GDM1 (cell line): ENCODE results near the gene KCNK16.
A peak's percentile ranks its signal among the peaks of the same experiment; 100 is the strongest.

Source experiments
- DNase-seq: peaks from one replicate; lab custom pipeline; 2025; lab: John Stamatoyannopoulos, UW

The KCNK16 gene

DNA sequence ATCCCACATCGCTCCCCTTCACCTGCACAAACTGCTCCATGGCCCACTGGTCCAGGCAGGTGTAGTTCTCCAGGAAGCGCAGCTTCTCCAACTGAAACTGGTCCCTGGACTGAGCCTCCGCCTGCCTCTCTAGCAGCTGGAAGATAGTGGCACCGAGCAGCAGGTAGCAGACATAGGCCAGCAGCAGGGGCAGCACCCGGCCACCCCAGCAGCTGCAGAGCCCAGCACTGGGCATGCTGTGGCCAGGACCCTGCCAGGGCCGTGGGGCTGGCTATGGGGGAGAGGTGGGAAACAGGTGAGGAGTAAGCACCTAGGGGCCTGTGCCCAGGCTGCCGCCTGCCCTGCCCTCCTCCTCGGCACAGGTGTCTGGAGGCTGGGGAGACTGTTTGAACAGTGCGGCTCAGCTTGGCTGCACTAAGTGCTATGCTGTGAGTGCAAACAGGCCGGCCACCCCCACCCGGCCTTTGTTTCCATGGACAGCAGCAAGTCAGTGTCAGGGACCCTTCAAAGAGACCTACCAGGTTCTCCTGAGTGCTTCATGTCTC is at the start of gene KCNK16:
KCNK16 (minus strand) TSS at position 397 of the 545 bp plus-strand sequence; CDS start at position 235, 162 bp downstream.
- DNase-seq, result no peak

DNA sequence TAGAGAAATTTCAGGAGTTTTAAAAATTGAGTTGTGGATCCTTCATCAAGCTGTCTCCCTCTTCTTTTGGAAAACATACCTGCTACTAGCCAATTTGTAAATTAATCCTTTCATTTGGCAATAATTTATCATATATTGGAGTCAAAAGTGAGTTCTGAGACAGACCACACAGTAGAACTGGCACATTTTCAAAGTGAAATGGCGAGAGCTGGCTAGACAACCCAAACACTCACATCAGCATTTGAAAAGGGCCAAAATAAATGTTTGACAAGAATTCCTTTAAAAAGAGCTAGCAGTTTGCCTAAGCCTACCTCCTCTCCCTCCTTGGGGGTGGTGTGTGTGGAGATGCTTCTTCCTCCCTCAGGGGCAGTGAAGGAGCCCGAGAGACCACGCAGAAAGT is 47.9 kb upstream of the KCNK16 start:
- no peak for DNase-seq

DNA sequence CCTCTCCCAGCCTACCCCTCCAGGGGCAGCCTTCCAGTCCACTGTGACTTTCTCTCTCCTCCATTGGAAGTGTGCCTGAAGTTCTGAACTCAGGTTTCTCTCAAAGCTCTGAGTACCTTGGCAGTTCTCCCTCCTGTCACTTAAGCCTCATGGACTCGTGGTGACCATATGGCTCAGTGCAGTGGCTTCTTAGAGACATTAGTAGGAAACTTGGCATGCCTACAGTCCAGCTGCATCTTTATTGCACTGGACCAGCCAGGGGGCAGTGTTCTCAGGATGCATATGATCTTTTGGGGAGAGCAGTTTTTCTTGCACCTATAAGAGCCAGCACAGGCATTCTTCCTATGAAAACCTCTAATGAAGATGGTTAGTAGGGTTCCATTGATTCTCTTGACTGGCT is 47.5 kb upstream of the KCNK16 start:
- no peak for DNase-seq

DNA sequence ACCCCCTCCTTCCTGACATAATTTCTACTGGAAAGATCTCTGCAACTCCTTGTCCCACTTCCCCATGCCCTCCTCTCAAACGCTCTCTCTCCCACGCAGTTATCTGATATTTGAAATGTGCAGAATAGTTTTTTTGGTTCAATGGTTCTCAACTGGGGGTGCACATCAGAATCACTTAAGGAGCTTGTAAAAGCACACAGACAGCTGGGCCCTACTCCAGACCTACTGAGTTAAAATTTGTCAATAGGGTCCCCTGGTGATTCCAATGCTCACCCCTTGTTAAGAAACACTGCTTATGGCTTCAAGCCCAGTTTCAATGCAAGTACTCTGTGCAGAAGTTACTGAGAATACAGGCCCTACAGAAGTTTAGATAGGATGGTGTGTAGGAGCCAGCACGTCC is 45.2 kb upstream of the KCNK16 start:
- no peak for DNase-seq

DNA sequence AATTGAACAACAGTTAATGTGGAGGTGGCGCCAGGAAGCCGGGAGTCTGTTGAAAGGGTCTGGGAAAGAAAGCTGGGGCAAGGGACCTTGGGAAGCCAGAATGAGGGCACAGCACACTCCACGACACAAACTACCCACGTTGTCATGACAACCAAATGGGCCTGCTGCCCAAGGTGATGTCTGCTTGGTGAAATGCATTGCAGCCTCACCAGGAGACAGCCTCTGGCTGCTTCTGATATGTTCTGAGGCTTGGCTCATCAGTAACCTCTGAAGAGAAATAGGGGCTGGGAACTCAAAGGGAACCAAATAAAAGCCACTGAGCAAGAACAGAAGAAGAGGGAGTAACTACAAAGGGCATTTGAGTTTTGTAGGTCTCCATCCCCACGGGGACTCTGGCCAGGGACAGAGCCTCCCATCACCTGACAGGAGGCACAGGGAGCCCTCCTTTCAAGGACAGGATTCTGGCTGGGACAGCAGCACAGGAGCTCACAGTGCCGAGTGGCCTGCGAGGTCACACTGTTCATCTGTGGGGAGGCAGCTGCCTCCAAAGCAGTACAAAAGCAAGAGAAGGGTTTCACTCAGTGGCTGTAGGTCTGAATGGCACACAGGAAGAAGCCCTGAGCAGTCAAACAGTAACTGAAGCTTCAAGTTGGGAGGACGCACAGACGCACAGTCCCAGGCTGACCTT is 44.6 kb upstream of the KCNK16 start:
- no peak for DNase-seq

DNA sequence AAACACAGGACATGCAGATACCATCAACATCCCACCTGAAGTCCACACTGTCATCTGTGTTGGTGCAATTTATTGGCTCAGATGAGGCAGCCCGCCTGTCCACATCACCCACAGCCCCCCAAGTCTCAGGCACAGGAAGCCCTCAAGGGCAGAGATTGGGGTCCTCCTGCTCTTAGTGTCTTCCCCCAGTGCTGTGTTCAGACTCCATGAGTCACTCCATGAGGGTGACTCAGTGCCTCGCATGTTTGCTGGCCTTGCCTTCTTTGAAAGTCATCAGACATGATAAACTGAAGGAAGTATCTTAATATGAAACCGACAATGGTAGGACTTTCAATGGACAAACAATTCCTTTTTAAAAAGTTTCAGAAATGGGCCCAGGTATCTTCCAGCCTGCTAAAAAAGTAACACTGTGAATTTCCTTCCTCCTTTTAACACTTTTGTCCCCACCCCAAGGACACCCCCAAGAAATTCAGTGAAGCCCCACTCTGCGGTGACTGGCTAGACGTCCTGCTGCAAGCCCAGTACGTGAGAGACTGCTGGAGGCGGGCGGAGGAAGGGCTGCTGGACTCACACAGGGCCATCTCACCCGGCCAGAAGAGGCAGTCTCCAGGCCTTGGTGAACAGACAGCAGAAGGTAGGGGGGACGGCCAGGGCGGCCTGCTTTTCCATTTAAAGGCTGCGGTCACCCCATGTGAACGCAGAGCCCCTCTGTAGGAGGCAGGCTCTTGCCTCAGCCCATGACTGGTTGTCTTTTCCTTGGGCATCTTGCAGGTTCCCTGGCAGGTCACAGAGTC is 43.0 kb upstream of the KCNK16 start:
- DNase-seq, result no peak

DNA sequence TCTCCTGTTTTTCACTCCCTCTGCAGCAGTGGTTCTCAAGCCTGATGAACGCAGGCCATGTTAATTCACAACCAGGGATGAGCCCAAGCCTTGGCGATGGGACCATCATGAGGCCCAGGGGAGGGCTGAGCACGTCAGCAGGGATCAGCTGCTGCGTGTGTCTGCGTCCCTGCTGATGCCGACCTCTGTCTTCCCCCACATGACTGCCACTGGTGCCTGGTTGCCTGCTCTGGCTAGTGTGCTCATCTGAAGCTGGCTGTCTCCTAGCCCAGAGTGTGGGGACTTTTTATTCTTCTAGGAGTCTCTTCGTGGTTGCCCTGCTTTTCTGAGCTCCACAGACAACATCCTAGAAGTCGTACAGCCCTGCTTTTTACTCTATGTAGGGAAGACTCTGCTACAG is 40.8 kb upstream of the KCNK16 start:
- DNase-seq, result no peak

DNA sequence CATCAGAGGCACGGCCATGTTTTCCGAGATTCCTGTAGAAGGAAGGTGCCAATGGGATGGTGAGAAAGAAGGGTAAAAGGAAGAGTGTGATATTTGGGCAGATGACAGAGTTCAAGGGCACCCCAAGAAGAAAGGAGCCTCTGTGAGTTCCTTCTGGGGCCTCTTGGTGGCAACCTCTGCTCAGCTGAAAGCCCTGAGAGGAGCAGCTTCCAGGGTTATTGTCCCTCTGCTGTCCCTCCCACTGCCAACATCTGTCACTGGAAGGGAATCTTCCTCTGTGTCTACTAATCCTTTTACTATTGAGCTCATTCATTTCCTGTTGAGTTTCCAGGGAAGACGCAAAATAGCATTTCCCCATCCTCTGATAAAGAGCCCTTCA is 40.0 kb upstream of the KCNK16 start:
- DNase-seq, result no peak

DNA sequence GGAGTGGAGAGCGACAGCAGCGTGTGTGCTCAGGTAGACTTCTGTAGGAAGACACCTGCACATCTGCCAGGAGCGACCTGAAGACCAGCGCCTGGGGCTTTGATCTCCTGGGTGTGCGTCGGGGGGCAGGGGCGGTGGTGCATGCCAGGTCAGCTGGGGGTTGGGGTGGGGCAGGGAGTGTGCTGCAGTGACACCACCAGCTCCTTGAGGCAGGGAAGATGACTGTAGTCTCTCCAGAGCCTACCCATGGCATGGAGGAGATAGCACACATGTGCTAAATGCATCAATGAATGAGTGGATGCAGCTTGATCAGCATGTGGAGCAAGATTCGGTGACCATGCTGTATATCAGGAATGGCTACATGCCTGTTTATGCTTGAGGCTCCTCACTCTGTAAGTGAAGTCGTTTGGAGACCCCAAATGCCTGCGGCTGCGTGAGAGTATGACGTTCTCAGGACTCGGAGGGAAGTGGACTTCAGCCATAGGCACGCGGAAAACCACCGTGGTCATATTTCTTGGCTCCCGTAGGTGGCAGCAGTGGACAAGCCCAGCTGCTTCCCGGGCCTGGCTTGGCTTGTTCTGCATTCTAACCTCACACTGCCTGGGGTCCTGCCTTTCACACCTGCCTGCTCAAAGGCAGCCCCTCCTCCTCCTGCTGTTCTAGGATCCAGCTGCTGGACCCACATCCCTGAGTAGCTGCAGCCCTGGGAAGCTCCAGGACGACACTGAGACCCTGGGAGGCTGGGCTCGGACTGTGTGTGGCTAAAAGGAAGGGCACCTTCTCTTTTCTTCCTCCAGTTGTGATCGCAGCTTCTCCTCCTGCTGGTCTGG is 39.4 kb upstream of the KCNK16 start:
- DNase-seq, result peak; percentile 68

DNA sequence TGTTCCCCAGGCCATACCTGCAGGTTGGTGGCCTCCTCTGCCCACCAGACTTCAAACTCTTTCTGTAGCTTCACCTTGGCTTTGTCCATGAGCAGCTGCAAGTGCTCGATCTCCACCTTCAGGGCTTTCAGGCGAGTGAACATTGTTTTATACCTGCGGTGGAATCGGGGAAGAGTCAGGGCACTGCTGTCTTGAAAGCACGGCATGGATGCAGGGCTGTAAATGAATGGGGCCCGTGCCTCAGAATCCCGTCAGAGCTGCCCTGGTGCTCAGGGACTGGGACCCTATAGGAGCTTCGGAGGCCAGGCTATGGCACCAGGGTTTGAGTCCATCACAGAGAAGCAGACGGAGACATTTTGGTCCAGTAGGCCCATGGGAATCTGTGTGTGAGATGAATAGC is 37.9 kb upstream of the KCNK16 start:
- no peak for DNase-seq

DNA sequence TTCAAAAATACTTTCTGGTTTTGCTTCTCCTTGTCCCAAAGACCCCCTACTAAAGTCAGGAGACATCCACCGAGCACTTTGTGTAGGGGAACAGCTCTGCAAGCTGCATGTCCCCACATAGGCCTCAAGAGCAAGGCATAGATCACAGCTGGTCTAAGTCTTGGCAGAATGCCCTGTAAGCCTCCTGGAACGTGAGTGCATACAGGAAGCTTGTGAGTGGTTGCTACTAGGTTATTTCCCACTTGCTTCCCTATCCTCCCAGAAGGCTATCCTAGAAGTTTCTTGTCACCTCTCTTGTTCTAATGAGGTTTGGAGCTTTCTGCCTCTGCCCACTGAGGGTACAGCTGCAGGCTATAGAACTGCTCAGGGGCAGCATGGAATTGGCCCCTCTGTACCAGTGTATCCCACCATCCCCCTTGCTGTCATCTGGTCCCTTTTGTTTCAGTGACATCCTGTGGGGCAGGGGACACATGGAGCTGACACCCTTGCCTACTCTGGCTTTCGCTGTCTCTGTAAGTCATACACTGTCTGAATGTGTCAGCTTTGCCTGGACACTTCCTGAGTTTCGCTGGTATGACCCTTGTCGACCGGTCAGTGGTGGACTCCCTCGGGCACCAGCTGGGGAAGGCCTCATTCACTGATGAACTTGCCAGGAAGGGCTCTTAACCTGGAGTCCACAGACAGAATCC is 35.6 kb upstream of the KCNK16 start:
- DNase-seq, result peak; percentile 36

DNA sequence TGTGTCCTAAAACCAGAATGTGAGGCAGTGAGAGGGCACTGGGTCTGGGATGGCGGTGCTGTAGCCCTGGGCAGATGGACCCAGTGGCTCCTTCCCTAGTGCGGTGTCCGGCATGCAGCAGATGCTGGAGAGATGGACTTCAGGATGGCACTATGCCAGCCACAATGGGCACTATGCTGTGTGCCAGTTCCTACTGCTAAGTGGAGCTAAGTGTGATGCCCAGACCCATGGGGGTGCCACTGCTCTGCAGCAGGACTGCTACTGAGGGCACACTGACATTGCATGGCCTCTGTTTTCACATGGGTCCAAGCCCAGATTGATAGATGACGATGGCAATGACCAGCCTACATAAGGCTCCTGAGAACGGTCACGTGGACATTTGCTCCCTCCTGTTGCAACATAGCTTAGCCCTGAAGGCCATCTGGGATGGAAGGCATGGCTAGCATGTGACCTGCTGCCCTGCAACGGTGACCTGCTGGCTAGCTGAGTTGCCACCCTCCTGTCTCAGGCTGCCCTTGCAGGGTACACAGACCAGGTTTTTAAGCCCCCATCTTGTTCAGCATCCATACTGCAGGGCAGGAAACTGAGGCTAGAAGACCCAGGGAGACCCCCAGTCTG is 31.3 kb upstream of the KCNK16 start:
- DNase-seq, result no peak

DNA sequence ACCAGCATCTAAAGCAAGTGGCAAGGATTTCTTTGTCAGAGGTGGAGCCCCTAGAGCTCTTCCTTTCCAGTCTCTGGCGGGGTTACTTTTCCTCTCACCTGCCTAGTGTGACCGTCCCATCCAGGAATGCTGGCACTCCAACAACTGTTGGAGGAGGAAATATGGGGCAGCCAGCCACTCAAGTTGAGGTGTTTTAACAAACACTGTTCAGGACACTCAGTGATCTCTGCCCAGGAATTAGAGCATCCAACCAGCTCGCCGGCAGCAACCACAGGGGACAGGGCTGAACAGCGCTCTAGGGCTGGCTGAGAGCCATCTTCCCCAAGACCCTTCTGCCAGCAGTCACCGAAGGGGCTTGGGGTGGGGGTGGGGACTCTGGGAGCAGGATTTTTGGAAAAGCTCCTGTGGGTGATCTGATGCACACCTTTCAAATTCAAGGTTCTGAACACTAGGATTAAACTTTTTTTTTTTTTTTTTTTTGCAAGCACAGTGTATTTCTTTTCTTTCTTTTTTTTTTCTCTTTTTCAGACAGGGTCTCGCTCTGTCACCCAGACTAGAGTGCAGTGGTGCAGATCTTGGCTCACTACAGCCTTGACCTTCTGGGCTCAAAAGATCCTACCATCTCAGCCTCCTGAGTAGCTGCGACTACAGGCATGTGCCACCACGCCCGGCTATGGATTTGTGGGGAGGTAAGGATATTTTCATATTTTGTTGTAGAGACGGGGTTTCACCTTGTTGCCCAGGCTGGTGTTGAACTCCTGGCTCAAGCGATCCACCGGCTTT is 28.4 kb upstream of the KCNK16 start:
- DNase-seq, result no peak

DNA sequence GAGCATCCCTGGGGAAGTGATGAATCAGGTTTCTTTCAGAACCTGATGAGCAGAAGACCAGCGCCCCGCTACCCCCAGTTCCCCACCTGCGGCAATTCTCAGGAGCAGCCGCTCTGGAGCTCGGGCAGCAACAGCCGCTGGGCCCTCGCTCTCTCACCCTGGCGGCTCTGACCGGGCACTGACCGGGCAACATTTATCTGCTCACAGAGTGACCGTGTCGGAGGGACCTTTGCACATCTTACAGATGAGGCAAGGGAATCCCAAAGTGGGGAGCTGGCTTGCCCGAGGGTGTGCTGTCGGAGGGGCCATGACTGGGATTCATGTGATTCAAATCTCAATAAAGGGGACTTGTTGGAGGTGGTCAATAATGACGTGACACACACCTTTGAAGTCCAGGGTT is 26.2 kb upstream of the KCNK16 start:
- no peak for DNase-seq

DNA sequence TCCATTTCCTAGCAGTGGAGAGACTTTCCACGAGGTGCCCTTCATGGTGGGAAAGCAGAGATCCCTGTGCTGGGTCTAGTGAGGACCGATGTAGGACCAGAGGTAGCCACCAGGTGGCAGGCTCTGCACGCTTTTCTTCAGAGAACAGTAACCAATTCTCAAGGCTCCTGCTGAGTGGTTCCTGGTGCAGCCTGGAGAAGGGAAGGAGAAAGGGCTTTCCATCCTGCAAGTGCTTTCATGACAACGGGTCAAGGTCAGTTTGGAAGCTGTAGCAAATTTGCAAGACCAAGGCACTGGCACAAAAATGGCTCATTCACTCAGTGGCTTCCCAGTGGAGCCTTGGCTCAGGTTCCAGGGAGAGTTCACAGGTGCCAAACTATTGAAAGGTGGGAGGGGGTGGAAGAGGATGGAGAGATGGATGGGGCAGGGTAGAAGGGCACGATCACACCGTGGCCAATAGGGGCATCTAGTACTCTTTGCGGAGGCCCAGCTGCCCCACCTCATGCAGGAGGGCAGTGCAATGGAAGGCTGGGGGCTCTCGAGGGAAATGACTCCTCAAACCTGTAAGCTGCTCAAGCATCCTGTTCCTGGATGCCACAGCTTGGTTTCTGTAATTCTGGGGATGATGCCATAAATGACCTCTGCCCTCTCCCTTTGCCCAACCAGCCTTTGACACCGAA is 25.5 kb upstream of the KCNK16 start:
- peak; percentile 61 for DNase-seq

DNA sequence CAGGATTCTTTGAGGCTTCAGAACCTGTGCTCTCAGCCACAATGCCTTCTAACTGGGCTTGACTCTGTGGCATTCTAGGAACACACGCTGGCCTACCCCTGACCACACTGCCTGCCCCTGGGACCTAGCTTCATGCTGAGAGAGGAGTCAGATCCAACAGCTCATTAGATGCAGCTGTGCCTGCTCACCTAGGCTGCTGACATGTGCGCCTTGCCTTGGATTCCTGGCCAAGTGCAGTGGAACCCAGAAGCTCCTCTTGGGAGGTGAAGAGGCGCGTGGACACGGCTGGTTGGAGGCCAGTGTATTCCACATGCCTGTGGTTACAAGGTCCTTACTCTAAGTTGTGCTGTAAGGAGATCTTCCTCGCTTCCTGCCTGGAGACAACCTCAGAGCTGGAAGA is 24.7 kb upstream of the KCNK16 start:
- DNase-seq, result no peak

DNA sequence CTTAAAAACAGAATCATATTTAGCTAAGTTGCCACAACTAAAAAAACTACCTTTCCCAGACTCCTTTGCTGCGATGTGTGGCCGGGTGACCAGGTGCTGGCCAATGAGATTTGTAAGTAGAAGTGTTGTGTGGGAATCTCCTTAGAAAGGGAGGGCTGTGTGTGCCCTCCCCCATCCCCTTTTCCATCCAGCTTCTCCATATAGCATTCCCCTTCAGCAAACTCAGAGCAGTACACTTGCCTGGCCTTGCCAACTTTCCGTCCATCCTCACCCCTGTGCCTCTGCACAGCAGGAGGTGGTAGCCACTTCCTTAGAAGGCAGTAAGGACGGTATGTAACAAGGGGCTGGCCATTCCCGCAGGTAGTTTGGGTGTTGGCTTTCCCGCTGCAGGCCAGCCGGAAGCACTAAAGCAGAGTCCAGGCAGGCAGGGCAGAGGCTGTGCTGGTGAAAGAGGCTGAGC is 22.3 kb upstream of the KCNK16 start:
- no peak for DNase-seq

DNA sequence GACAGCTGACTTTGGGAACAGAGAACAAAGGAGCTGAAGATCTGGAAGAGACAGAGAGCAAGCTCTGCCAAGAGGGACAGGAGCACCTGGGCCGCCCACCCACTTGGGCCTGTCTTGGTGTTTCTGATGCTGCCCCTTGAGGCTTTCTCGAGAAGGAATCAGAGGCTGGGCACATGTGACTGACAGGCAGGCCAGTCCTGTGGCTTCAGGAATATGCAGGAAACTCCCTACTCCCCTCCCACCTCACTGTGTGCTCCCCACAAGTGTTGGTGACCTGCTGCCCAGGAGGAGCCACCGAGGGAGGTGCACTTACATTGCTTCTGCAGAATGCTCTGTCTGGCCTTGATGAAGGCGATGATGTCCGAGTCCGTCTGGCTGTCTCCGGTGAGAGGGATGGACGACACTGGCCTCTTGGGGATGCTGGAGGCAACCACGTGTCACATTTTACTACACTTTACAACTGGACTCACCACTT is 20.9 kb upstream of the KCNK16 start:
- DNase-seq, result no peak

DNA sequence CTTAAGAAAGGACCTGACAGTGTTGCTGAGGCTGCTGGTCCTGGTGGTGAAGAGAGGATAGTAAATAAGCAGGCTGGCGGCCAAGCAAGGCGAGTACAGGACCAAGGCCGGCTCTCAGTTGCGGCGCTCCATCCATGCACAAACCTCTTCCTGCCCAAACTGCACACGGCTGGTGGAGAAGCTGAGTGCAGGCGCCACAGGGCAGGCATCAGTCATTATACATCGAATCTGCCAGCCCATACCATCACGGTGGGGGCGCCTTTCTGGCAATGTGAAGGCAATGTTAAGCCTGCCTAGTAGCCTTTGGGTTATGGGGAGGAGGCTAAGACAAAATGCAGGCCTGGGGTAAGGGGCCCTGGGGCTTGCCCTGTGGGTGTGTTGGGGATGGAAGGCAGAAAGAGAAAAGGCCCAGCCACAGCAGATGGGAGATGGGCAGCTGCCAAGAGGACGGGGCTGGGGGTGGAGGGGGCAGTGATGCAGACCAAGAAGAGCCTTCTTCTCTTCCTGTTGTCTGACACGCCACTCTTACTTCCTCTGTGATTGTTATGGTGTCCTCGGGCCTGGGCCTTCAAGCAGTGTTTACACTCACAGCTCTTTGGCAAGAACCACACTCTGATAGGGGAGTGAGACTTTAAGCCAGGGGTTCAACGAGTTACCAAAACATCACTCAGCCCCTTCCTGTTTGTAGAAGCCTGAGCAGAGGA is 20.3 kb upstream of the KCNK16 start:
- DNase-seq, result no peak
